Lower leg skin (tissue), 4 donors: Measurements from ENCODE around the gene NTM. TPM values are rescaled to one million over a fixed set of nuclear protein-coding genes. Genes with fewer than 3 reads are reported as not detected.

Experiments
- DNase-seq, 2 donors: peaks; one replicate each; pipeline ENCODE4 v3.0.0-alpha.2; 2019; ENCODE audit warnings: low spot score in 2 of 2
- H3K4me3 ChIP-seq: fragments of 200-600 bp; sonication (generic); 2 replicates; pipeline ENCODE4 v1.5.1; 2017; ENCODE audit warnings: mild to moderate bottlenecking, low read depth; ENCODE audit not compliant: poor library complexity, severe bottlenecking
- POLR2A ChIP-seq, 2 donors: fragments of 450-650 bp; IDR thresholded peaks; one replicate each; pipeline ENCODE4 v1.6.1; 2016 to 2017; ENCODE audit warnings: antibody characterized with exemption in 2 of 2, mild to moderate bottlenecking in 1 of 2, moderate library complexity in 1 of 2
- WGBS, 2 donors: methylation state at CpG; one replicate each; pipeline ENCODE4 v1.1.5; 2018; 5-methylcytosine and 5-hydroxymethylcytosine counted together
- intact Hi-C: fragments of 100-400 bp; cut with DNase I; formaldehyde crosslinking; loops from one replicate; pipeline ENCODE4 v1.15.0; 2023; ENCODE audit warnings: low total_unique reads
- total RNA-seq, 4 donors: library from RNA; depleted of rRNA; stranded (reverse); fragments of >200 nt; gene quantifications; one replicate each; pipeline ENCODE4 v1.1.0, GENCODE V29; 2016
- TF ChIP-seq, protein P1 (sequence below), 3 donors: fragments of 450-650 bp; IDR thresholded peaks; one replicate each; pipeline ENCODE4 v1.5.1; 2016; ENCODE audit warnings: antibody characterized with exemption in 3 of 3, mild to moderate bottlenecking in 3 of 3, moderate library complexity in 2 of 3

The NTM gene
- total RNA-seq, 4 donors from 2014 or later: 2.8 to 5.7 (median 4.9) TPM

DNA sequence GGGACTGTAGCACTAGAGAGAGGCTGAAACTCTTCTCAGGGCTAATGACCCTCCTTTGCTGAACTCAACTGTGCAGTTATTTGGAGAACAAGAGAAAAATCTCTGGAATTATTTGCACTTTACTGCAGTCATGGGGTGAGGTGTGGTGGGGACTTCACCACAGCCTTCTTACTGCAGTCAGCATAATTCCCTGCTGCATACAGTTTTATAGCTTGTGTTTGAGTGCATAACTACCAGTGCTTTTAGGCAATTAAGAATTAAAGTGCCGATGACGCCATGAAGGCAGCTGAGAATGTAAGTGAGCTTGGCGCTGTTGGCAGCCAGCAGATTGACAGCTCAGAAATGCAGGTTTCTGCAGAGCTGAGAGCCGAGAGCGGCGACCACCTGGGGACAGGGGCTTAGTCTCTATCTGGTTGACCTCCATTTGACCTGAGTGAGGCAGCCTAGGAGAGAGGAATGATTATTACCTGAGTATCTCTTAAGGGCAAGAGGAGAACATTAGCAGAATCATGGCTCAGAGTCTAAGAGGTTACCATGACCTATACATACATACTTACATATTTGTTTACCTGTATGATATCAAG is 830.0 kb downstream of the NTM start:
- 75 to 84% methylated on average over 6 of the region's 6 CpGs for WGBS, 2 donors
- DNase-seq: no peak
- H3K4me3 ChIP-seq: no peak overlapping the region
- intact Hi-C loops: no loop called here
- TF ChIP-seq, protein P1, sequence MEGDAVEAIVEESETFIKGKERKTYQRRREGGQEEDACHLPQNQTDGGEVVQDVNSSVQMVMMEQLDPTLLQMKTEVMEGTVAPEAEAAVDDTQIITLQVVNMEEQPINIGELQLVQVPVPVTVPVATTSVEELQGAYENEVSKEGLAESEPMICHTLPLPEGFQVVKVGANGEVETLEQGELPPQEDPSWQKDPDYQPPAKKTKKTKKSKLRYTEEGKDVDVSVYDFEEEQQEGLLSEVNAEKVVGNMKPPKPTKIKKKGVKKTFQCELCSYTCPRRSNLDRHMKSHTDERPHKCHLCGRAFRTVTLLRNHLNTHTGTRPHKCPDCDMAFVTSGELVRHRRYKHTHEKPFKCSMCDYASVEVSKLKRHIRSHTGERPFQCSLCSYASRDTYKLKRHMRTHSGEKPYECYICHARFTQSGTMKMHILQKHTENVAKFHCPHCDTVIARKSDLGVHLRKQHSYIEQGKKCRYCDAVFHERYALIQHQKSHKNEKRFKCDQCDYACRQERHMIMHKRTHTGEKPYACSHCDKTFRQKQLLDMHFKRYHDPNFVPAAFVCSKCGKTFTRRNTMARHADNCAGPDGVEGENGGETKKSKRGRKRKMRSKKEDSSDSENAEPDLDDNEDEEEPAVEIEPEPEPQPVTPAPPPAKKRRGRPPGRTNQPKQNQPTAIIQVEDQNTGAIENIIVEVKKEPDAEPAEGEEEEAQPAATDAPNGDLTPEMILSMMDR (IDR thresholded peaks at IDR 0.05): no peak
- no peak for TF ChIP-seq POLR2A (IDR thresholded peaks at IDR 0.05)

DNA sequence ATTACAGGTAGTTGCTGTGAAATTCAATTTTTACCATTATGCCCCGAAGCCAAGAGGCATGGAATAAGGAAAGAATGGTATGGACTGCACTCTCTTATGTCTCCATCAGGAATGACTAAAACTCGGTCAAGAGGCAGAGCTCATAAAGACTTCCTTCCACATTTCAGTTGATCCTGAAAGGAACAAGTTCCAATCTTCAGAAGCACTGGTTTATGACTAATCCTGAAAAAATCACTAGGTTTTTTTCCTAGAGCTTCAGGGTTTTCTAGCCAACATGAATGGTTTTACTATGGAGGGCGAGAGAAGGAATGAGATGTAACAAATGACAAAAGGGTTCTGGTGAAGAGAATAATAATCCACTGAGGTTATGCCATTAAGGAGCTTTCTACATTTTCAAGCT is 832.2 kb downstream of the NTM start:
- no peak for DNase-seq
- H3K4me3 ChIP-seq: no peak overlapping the region
- TF ChIP-seq, protein P1 (IDR thresholded peaks at IDR 0.05): no peak
- TF ChIP-seq POLR2A (IDR thresholded peaks at IDR 0.05): no peak
- intact Hi-C loops: no loop called here
- 63 to 64% methylated on average over 3 of the region's 3 CpGs for WGBS, 2 donors

DNA sequence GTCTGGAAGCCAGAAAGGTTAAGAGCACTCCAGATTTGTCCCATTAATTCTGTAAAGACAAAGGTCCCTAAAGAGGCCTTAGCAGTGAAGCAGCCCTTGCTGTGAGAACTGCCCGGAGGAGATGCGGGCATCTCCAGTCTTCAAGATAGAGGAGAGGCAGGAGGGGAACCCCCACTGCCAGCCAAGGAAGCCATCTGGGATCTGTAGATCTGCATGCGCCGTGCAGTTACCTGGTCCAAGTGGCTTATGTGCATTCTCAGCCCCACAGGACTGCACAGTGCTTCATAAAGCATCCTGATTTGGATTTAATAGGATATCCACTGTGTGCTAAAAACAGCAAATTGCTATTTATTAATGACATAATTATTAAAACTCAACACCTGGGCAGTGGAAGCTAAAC is 834.6 kb downstream of the NTM start:
- TF ChIP-seq, protein P1 (IDR thresholded peaks at IDR 0.05): no peak
- TF ChIP-seq POLR2A (IDR thresholded peaks at IDR 0.05): no peak
- 88 to 94% methylated on average over 4 of the region's 4 CpGs for WGBS, 2 donors
- H3K4me3 ChIP-seq: no peak overlapping the region
- no peak for DNase-seq
- intact Hi-C loops: no loop called here

DNA sequence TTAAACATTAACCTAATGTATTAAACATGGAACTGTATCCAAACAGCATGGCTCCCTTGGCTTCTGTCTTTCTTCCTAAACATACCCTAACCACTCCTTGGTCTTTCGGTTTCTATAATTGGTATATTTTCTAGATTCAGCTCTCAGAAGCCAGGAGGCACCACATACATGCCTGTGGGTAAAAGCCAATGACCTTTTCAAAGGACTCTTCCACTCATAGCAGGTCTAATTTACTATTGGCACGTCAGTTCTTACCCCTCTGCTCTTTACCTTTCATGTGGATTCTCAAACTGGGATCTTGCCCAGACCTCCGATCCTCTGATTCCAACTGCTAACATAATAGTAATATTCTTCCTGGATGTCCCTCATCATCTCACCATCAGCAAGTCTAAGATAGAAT is 835.1 kb downstream of the NTM start:
- no peak for TF ChIP-seq POLR2A (IDR thresholded peaks at IDR 0.05)
- TF ChIP-seq, protein P1 (IDR thresholded peaks at IDR 0.05): no peak
- DNase-seq: no peak
- intact Hi-C loops: no loop called here
- no peak overlapping the region for H3K4me3 ChIP-seq
- 84 to 85% methylated on average over 3 of the region's 3 CpGs for WGBS, 2 donors

DNA sequence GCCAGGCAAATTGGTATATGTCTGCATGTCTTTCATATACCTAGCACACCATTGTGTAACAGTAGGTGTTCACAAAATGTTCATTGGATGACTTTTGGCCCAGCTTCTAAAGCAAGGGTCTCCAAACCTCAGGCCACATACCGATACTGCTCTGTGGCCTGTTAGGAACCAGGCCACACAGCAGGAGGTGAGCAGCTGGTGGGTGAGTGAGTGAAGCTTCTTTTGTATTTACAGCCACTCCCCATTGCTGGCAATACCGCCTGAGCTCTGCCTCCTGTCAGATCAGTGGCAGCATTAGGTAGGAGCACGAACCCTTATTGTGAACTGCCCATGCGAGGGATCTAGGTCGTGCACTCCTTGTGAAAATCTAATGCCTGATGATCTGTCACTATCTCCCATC is 836.6 kb downstream of the NTM start:
- TF ChIP-seq POLR2A (IDR thresholded peaks at IDR 0.05): no peak
- TF ChIP-seq, protein P1 (IDR thresholded peaks at IDR 0.05): no peak
- 90 to 92% methylated on average over 5 of the region's 5 CpGs for WGBS, 2 donors
- intact Hi-C loops: no loop called here
- DNase-seq: no peak
- no peak overlapping the region for H3K4me3 ChIP-seq

DNA sequence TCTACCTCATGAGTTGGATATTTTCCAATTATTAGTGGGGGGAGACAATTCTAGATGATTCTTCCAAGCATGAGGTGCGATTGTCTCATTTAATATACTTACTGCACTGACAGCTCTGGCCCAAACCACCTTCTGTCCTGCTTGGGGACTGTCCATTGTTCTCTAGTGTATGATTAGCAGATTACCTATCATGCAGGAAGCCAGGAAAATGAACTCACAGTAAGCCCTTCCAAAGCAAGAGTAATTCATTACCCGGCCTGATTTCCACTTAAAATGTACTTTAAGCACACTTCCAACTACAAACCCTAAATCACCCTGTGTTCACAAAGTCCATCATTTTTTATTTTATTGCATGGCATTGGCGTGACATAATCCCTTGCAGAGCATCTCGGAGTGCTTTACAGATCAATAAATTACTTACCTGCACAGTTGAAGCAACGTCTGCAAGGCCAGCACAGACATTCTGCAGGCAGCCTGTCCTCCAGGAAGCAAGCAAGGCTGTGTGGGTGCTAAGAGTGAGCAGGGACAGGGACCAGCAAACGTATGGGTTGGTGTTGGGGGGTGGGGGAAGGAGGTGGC is 838.2 kb downstream of the NTM start:
- intact Hi-C loops: no loop called here
- 62 to 66% methylated on average over 6 of the region's 6 CpGs for WGBS, 2 donors
- no peak overlapping the region for H3K4me3 ChIP-seq
- TF ChIP-seq, protein P1 (IDR thresholded peaks at IDR 0.05): no peak
- no peak for TF ChIP-seq POLR2A (IDR thresholded peaks at IDR 0.05)
- no peak for DNase-seq
